SK-N-SH treated with all-trans-retinoic acid at 6 μM for 48 hours (cell line): ENCODE results near the gene ANKHD1.

ENCODE experiments used
- ATAC-seq: fragments of 200-7000 bp; cut with Tn5 transposase; 3 replicates; pipeline ENCODE4 v1.9.1; 2020; ENCODE audit warnings: mild to moderate bottlenecking, moderate library complexity
- ARNTL ChIP-seq: fragments of 450-650 bp; formaldehyde crosslinking; IDR thresholded peaks from 2 replicates; pipeline ENCODE4 v1.5.0; 2020; ENCODE audit warnings: low read depth, mild to moderate bottlenecking, moderate library complexity, borderline replicate concordance
- BACH2 ChIP-seq: fragments of 250-450 bp; sonication (Bioruptor Pico); IDR thresholded peaks from 2 replicates; pipeline ENCODE4 v1.9.0; 2021; ENCODE audit warnings: mild to moderate bottlenecking, borderline replicate concordance
- CSDC2 ChIP-seq: fragments of 250-450 bp; sonication (Bioruptor Pico); IDR thresholded peaks from 2 replicates; pipeline ENCODE4 v1.5.0; 2020; ENCODE audit warnings: mild to moderate bottlenecking, moderate library complexity
- ESRRG ChIP-seq: fragments of 250-450 bp; sonication (Bioruptor Pico); IDR thresholded peaks from 2 replicates; pipeline ENCODE4 v1.6.1; 2021; ENCODE audit warnings: mild to moderate bottlenecking
- GLIS3 ChIP-seq: fragments of 250-450 bp; sonication (Bioruptor Pico); IDR thresholded peaks from 2 replicates; pipeline ENCODE4 v1.5.0; 2020; ENCODE audit warnings: mild to moderate bottlenecking, moderate library complexity
- ISL1 ChIP-seq: fragments of 250-450 bp; sonication (Bioruptor Pico); IDR thresholded peaks from 2 replicates; pipeline ENCODE4 v2.1.2; 2022; ENCODE audit warnings: mild to moderate bottlenecking, moderate library complexity
- OSR1 ChIP-seq: fragments of 250-450 bp; sonication (Bioruptor Pico); IDR thresholded peaks from 2 replicates; pipeline ENCODE4 v1.8.0; 2022; ENCODE audit warnings: moderate library complexity, mild to moderate bottlenecking, inconsistent platforms
- SNAI2 ChIP-seq: fragments of 250-450 bp; sonication (Bioruptor Pico); IDR thresholded peaks from 2 replicates; pipeline ENCODE4 v1.5.0; 2020; ENCODE audit warnings: mild to moderate bottlenecking, moderate library complexity
- TCF4 ChIP-seq: fragments of 250-450 bp; sonication (Bioruptor Pico); IDR thresholded peaks from 2 replicates; pipeline ENCODE4 v1.8.0; 2021; ENCODE audit warnings: mild to moderate bottlenecking, moderate library complexity, borderline replicate concordance
- ZC3H10 ChIP-seq: fragments of 250-450 bp; sonication (Bioruptor Pico); IDR thresholded peaks from 2 replicates; pipeline ENCODE4 v1.5.1; 2021; ENCODE audit warnings: mild to moderate bottlenecking, moderate library complexity
- ZFP3 ChIP-seq: fragments of 250-450 bp; sonication (Bioruptor Pico); IDR thresholded peaks from 2 replicates; pipeline ENCODE4 v1.5.0; 2020; ENCODE audit warnings: mild to moderate bottlenecking, moderate library complexity
- ZNF565 ChIP-seq: fragments of 450-650 bp; formaldehyde crosslinking; conservative IDR thresholded peaks from 2 replicates; pipeline ENCODE4 v1.5.0; 2020; ENCODE audit warnings: low read depth, mild to moderate bottlenecking, moderate library complexity
- ZNF8 ChIP-seq: fragments of 450-650 bp; formaldehyde crosslinking; IDR thresholded peaks from 2 replicates; pipeline ENCODE4 v1.5.0; 2020; ENCODE audit warnings: mild to moderate bottlenecking, moderate library complexity
- TF ChIP-seq, protein P1 (sequence below): fragments of 250-450 bp; sonication (Bioruptor Pico); IDR thresholded peaks from 2 replicates; pipeline ENCODE4 v1.5.1; 2020; ENCODE audit warnings: low read depth, mild to moderate bottlenecking, moderate library complexity
- TF ChIP-seq, protein P2 (sequence below): fragments of 250-450 bp; sonication (Bioruptor Pico); IDR thresholded peaks from 2 replicates; pipeline ENCODE4 v1.8.0; 2021; ENCODE audit warnings: low read depth, mild to moderate bottlenecking, moderate library complexity, borderline replicate concordance
- TF ChIP-seq, protein P3 (sequence below): fragments of 250-450 bp; sonication (Bioruptor Pico); IDR thresholded peaks from 2 replicates; pipeline ENCODE4 v1.5.1; 2021; ENCODE audit warnings: mild to moderate bottlenecking, moderate library complexity
- TF ChIP-seq, protein P4 (sequence below): fragments of 250-450 bp; sonication (Bioruptor Pico); IDR thresholded peaks from 2 replicates; pipeline ENCODE4 v1.8.0; 2020; ENCODE audit warnings: mild to moderate bottlenecking, moderate library complexity, borderline replicate concordance

Gene ANKHD1

DNA sequence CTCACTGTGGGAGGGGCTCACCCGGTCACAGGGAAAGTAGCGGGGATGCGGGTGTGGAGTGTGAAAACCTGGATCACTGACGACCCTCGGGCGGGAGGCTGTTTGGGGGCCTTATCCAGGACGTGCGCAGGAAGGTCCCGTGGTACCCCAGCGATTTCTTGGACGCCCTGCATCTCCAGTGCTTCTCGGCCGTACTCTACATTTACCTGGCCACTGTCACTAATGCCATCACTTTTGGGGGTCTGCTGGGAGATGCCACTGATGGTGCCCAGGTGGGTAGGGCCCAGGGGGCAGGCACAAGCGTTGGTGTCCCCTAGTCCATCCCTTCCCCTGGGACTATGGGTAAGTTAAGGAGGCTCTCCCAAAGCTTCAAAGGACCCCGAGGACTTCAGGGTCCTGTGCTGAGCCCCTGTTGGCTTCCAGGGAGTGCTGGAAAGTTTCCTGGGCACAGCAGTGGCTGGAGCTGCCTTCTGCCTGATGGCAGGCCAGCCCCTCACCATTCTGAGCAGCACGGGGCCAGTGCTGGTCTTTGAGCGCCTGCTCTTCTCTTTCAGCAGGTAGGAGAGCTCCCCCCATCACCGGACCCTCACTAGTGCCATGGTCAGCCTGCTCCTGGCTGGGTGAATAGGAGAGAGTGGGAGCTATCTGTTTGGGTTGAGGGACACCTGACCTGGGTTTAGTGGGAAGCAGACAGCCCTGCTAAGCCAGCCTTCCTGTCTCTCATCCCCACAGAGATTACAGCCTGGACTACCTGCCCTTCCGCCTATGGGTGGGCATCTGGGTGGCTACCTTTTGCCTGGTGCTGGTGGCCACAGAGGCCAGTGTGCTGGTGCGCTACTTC lies 37.8 kb upstream of the ANKHD1 start:
- no peak for ATAC-seq
- no peak for TF ChIP-seq ZNF8 (CRISPR knock-in tag)
- TF ChIP-seq, protein P1, sequence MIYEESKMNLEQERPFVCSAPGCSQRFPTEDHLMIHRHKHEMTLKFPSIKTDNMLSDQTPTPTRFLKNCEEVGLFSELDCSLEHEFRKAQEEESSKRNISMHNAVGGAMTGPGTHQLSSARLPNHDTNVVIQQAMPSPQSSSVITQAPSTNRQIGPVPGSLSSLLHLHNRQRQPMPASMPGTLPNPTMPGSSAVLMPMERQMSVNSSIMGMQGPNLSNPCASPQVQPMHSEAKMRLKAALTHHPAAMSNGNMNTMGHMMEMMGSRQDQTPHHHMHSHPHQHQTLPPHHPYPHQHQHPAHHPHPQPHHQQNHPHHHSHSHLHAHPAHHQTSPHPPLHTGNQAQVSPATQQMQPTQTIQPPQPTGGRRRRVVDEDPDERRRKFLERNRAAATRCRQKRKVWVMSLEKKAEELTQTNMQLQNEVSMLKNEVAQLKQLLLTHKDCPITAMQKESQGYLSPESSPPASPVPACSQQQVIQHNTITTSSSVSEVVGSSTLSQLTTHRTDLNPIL (CRISPR knock-in tag): no peak

DNA sequence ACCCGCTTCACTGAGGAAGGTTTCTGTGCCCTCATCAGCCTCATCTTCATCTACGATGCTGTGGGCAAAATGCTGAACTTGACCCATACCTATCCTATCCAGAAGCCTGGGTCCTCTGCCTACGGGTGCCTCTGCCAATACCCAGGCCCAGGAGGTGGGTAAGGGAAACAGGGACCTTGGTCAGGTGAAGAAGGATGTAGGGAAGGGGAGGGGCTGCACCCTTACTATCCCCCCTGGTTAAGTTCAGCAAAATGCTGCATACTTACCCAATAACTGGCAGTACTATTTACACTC lies 37.2 kb upstream of the ANKHD1 start:
- ATAC-seq: no peak

DNA sequence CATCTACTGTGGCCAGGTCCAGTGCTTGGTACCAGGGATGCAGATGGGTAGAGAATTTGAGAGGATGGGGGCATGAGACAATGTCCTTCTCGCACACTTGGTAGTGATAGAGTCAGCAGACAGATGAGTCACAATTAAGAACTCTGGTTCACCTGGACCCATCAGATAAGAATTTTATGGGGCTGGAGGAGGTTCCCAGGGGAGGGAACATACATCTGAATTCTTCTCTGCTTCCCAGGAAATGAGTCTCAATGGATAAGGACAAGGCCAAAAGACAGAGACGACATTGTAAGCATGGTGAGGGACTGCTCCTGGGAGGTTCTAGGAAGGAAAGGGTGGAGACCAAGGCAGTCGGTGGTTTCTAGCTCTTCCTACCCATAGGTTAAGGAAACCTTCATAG lies 36.4 kb upstream of the ANKHD1 start:
- no peak for ATAC-seq
- no peak for TF ChIP-seq BACH2 (CRISPR knock-in tag)
- TF ChIP-seq ZNF8 (CRISPR knock-in tag): no peak
- TF ChIP-seq, protein P2, sequence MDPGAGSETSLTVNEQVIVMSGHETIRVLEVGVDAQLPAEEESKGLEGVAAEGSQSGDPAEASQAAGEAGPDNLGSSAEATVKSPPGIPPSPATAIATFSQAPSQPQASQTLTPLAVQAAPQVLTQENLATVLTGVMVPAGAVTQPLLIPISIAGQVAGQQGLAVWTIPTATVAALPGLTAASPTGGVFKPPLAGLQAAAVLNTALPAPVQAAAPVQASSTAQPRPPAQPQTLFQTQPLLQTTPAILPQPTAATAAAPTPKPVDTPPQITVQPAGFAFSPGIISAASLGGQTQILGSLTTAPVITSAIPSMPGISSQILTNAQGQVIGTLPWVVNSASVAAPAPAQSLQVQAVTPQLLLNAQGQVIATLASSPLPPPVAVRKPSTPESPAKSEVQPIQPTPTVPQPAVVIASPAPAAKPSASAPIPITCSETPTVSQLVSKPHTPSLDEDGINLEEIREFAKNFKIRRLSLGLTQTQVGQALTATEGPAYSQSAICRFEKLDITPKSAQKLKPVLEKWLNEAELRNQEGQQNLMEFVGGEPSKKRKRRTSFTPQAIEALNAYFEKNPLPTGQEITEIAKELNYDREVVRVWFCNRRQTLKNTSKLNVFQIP: no peak
- TF ChIP-seq, protein P3, sequence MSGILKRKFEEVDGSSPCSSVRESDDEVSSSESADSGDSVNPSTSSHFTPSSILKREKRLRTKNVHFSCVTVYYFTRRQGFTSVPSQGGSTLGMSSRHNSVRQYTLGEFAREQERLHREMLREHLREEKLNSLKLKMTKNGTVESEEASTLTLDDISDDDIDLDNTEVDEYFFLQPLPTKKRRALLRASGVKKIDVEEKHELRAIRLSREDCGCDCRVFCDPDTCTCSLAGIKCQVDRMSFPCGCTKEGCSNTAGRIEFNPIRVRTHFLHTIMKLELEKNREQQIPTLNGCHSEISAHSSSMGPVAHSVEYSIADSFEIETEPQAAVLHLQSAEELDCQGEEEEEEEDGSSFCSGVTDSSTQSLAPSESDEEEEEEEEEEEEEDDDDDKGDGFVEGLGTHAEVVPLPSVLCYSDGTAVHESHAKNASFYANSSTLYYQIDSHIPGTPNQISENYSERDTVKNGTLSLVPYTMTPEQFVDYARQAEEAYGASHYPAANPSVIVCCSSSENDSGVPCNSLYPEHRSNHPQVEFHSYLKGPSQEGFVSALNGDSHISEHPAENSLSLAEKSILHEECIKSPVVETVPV (CRISPR knock-in tag): no peak
- TF ChIP-seq, protein P4, sequence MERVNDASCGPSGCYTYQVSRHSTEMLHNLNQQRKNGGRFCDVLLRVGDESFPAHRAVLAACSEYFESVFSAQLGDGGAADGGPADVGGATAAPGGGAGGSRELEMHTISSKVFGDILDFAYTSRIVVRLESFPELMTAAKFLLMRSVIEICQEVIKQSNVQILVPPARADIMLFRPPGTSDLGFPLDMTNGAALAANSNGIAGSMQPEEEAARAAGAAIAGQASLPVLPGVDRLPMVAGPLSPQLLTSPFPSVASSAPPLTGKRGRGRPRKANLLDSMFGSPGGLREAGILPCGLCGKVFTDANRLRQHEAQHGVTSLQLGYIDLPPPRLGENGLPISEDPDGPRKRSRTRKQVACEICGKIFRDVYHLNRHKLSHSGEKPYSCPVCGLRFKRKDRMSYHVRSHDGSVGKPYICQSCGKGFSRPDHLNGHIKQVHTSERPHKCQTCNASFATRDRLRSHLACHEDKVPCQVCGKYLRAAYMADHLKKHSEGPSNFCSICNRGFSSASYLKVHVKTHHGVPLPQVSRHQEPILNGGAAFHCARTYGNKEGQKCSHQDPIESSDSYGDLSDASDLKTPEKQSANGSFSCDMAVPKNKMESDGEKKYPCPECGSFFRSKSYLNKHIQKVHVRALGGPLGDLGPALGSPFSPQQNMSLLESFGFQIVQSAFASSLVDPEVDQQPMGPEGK: no peak
- TF ChIP-seq ZC3H10 (CRISPR knock-in tag): no peak
- no peak for TF ChIP-seq SNAI2 (CRISPR knock-in tag)
- TF ChIP-seq ZFP3 (CRISPR knock-in tag): no peak
- TF ChIP-seq, protein P1 (CRISPR knock-in tag): no peak

More for the DNA sequence above, 37.2 kb upstream of the ANKHD1 start:
- TF ChIP-seq ZNF8 (CRISPR knock-in tag) (no peak), SNAI2 (CRISPR knock-in tag) (no peak), ZFP3 (CRISPR knock-in tag) (no peak), GLIS3 (CRISPR knock-in tag) (no peak), OSR1 (CRISPR knock-in tag) (no peak), ZC3H10 (CRISPR knock-in tag) (no peak)

DNA sequence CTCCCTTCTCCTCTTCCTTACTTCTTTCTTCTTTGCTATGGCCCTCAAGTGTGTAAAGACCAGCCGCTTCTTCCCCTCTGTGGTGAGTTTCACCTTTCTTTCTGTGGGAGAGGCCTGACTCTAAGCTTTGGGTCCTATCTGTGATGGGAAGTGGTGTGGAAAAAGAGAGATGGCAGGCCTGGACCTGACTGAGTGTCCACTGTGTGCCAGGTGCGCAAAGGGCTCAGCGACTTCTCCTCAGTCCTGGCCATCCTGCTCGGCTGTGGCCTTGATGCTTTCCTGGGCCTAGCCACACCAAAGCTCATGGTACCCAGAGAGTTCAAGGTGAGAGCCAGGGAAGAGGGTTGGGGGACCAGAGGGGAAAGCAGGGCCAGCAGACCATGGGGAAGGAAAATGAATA lies 35.7 kb upstream of the ANKHD1 start:
- TF ChIP-seq, protein P3 (CRISPR knock-in tag): no peak
- no peak for TF ChIP-seq ISL1
- TF ChIP-seq, protein P2: no peak
- TF ChIP-seq TCF4: no peak
- TF ChIP-seq CSDC2 (CRISPR knock-in tag): no peak
- TF ChIP-seq ZNF8 (CRISPR knock-in tag): no peak
- no peak for TF ChIP-seq ZNF565
- no peak for TF ChIP-seq ESRRG (CRISPR knock-in tag)
- TF ChIP-seq ARNTL (CRISPR knock-in tag): no peak
- TF ChIP-seq, all 23 proteins: peak for 0
- no peak for ATAC-seq
